ENCODE measurements around the gene ARHGAP24. TPM values are rescaled to one million over a fixed set of nuclear protein-coding genes. Genes with fewer than 3 reads are reported as not detected.

ARHGAP24 gene
- total and polyA plus RNA-seq, 4 donors, result 1.8 to 15.2 (median 3.3) TPM

- TF ChIP-seq MAX (IDR thresholded peaks at IDR 0.05) (no peak), JUND (IDR thresholded peaks at IDR 0.05) (no peak)
Observed at GRCh38 chr4:85707611-85708010, 232.7 kb downstream of the ARHGAP24 start (continued).

GRCh38 chr4:85708468-85708867 is 233.5 kb downstream of the ARHGAP24 start:
- H3K4me1 ChIP-seq (ENCODE audit: control insufficient read depth in 4 of 4, insufficient read depth in 4 of 4, low read length in 3 of 4), result no peaks in the 10 kb centered on the region
- peaks cover 0 to 2% (median 0%) of the 10 kb centered on the region in 4 donors for H3K27me3 ChIP-seq (ENCODE audit: control insufficient read depth in 4 of 4, insufficient read depth in 4 of 4, low read length in 3 of 4)
- WGBS, result 43% methylated on average over 5 of the region's 5 CpGs
- H3K9ac ChIP-seq (ENCODE audit: low read depth in 1 of 2, low read length in 2 of 2), result no peak overlapping the region
- TF ChIP-seq FOXA2 (IDR thresholded peaks at IDR 0.05), result no peak
- H3K9me3 ChIP-seq (ENCODE audit: control insufficient read depth in 4 of 4, low read length in 3 of 4), result peaks cover 0 to 1% (median 0%) of the 10 kb centered on the region in 4 donors
- H3K27ac ChIP-seq (ENCODE audit: low read depth in 1 of 2, low read length in 2 of 2), result no peak overlapping the region
- DNase-seq (ENCODE audit: low spot score), result no peak
- H3K4me3 ChIP-seq (ENCODE audit: low read depth in 1 of 3, low read length in 3 of 3), result no peak overlapping the region
- H3K36me3 ChIP-seq (ENCODE audit: control insufficient read depth in 4 of 4, insufficient read depth in 3 of 4, low read depth in 1 of 4, low read length in 3 of 4), result no peaks in the 10 kb centered on the region

- Histone ChIP-seq H3K4me3 (ENCODE audit: low read depth in 1 of 3, low read length in 3 of 3) (no peak overlapping the region), H3K9ac (ENCODE audit: low read depth in 1 of 2, low read length in 2 of 2) (no peak overlapping the region), H3K27me3 (ENCODE audit: control insufficient read depth in 4 of 4, insufficient read depth in 4 of 4, low read length in 3 of 4) (peaks cover 0 to 2% (median 0%) of the 10 kb centered on the region in 4 donors), H3K27ac (ENCODE audit: low read depth in 1 of 2, low read length in 2 of 2) (no peak overlapping the region), H3K36me3 (ENCODE audit: control insufficient read depth in 4 of 4, insufficient read depth in 3 of 4, low read depth in 1 of 4, low read length in 3 of 4) (no peaks in the 10 kb centered on the region), H3K9me3 (ENCODE audit: control insufficient read depth in 4 of 4, low read length in 3 of 4) (peaks cover 0 to 1% (median 0%) of the 10 kb centered on the region in 4 donors), H3K4me1 (ENCODE audit: control insufficient read depth in 4 of 4, insufficient read depth in 4 of 4, low read length in 3 of 4) (no peaks in the 10 kb centered on the region)
- 88% methylated on average over 5 of the region's 5 CpGs for WGBS
- DNase-seq (ENCODE audit: low spot score), result no peak
- TF ChIP-seq NR2F2 (IDR thresholded peaks at IDR 0.05) (no peak), HNF4G (IDR thresholded peaks at IDR 0.05) (no peak), FOXA1 (IDR thresholded peaks at IDR 0.05) (no peak), HNF4A (conservative IDR thresholded peaks at IDR 0.05) (no peak), JUND (IDR thresholded peaks at IDR 0.05) (no peak), ATF3 (IDR thresholded peaks at IDR 0.05) (no peak), RAD21 (IDR thresholded peaks at IDR 0.05) (no peak), GABPA (IDR thresholded peaks at IDR 0.05 in 1 of 2, conservative IDR thresholded peaks at IDR 0.05 in 1 of 2) (no peak), YY1 (IDR thresholded peaks at IDR 0.05) (no peak), SP1 (IDR thresholded peaks at IDR 0.05) (no peak), ZBTB33 (IDR thresholded peaks at IDR 0.05) (no peak), EGR1 (IDR thresholded peaks at IDR 0.05; ENCODE audit: low read depth in 2 of 2) (no peak), MAX (IDR thresholded peaks at IDR 0.05) (no peak), REST (IDR thresholded peaks at IDR 0.05) (no peak), FOXA2 (IDR thresholded peaks at IDR 0.05) (no peak)
Observed at GRCh38 chr4:85713005-85713404, 238.1 kb downstream of the ARHGAP24 start.

Measured in liver (tissue), 9 donors.